NCI-H82 treated with DMSO at 0.1 percent for 48 hours (cell line): ENCODE data around the gene DLGAP3.

ENCODE experiments used
- DNase-seq: peaks from one replicate; lab custom pipeline; 2025; ENCODE audit not compliant: unreplicated experiment; lab: John Stamatoyannopoulos, UW

DLGAP3 gene

DNA sequence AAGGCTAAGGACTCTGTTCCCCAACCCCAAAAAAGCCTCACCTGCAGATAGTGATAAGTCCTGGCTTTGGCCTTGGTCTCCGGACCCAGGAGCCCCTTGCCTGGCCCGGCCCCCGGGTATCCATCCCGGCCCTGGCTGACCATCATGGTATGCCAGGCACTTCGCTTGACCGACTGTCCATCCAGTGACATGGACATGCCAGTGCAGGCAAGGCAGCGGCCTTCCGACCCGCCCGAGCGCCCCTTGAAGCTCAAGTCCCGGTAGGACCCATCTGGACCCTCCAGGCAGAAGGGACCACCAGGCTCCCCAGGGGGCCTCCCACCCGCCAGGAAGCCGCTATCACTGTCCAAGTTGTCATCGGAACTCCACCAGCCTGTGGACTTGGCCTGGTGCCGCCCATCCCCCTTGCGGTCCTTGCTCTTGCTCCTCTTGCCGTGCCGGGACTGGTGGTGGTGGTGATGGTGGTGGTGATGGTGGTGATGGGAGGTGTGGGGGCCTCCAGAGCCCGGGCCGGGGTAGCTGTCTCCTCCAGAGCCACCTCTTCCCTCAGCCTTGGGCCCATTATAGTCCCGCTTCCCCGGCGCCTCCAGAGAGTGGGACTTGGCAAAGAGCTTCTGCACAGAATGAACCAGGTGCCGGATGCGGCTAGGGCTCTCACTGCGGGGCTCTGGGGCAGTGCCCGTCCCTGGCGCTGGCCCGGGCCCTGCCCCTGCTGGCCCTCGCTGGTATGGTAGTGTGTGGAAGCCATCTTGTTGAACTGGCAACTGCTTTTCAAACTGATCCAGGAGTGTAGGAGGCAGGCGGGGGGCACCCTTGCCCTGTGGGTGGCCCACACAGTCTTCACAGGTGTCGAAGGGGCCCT, 25.0 kb downstream of the DLGAP3 start:
- DNase-seq, result no peak

DNA sequence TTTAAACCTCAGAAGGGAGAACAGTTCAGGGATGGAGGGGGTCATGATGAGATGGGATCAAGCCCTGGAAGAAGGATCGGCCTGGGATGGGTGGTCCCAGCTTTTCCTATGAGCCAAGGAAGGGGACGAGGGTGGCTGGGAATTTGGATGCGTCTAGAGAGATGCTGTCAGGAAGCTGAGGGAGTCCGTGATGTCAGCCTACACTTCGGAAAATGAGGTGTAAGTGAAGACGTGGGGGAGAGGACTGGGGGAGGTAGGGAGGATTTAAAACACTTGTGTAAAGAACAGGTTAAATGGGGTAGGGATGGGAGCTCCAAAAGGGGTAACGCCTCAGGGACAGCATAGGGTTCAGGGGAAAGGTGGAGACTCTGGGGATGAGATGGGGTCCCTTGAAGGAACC, 27.5 kb downstream of the DLGAP3 start:
- no peak for DNase-seq

DNA sequence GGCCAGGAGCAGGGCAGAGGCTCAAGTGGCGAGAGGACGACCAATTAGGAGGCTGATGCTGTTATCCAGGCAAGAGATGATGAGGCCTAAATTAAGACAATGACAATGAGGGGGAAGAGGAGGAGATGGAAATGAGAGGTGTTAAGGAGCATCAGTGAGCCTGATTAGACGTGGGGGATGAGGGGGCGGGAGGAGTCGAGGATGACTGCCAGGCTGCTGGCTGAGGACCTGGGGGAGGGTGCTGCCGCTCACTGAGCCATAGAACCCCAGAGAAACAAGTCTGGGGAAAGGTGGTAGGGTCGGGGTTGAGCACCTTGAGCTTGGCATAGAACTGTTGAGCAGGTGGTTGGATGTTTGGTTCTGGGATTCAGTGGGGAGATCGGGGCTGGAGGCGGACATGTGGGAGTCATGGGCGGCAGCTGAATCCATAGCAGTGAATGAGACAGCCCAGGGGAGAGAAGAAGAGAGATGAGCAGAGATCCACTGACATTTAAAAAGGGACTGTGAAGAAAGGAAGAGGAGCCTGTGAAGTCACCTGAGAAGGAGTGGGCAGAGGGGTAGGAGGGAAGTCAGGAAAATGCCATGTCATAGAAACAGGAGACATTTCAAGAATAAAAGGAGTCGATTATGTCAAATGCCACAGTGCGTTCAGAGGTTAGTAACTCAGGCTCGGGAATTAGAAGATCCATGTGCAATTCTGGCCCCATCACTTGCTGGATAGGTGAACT, 28.5 kb downstream of the DLGAP3 start:
- no peak for DNase-seq

DNA sequence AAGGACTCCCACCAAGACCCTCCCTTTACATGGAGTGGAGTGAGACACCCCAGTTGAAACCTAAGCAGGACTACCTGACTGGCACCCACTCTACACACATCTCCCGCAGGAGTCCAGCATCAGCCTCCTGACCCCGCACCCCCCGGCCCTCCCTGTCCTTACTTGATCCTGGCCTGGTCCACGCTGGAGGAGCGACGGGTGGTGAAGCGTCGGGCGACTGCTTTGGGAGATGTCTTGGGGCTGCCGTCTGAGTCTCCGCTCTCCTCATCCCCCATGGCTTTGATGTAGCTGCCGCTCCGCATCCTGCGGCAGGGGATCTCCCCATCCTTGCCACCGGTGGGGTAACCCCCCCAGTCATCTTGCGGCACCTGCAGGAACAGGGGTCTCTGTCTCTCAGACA, 29.5 kb downstream of the DLGAP3 start:
- DNase-seq, result no peak

DNA sequence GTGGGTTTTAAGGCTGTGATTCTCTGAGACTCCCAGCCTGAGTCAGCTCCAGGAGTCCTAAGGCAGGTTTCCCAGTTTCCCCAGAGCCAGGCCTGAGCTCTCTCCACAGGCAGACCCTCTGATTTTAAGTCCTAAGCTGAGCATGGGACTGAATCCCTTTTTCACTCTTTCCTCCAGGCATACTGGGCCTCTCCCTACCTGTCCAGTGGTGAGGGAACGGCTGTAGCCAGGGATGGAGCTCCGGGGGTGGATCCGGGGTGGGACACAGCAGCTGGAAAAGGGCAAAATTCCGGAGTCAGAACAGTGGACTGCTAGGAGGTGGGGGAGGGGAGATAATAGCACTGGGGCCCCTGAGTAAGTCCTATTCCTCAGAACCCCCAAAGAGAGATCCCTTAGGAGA, 30.0 kb downstream of the DLGAP3 start:
- DNase-seq, result no peak

DNA sequence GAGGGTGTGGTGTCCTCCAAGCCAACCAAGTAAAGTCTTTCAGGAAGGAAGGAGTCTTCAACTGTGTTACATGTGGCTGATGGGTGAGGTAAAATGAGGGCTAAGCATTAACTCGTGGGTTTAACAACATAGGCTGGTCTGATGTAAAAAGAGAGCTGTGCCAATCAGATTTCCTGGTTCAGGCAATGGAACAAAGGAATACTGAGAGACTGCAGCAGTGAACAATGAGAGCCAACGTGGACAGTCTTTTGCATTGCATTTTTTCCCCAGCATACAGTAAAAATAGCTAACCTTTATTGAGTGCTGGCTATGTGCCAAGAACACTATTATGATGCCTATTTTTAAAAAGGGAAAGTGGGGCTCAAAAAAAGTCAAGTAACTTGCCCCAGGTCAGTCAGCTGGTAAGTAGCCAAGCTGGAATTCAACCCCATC, 31.1 kb downstream of the DLGAP3 start:
- no peak for DNase-seq

DNA sequence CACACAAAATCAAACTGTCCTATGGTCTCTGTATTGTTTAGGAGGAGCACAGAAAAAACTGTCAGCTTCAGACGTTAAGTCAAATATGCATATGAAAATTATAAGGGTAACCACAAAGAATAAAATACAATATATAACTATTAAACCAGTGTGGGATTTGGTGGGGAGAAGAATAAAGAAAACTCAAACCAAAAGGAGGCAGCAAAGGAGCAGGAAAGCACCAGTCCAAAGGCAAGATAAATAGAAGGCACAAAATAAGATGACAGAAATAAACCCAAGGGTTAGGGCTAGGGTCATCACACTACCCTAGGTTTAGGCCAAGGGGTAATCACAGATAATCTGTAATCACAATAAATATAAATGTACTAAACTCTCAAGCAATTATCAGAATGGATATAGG, 32.8 kb downstream of the DLGAP3 start:
- no peak for DNase-seq

DNA sequence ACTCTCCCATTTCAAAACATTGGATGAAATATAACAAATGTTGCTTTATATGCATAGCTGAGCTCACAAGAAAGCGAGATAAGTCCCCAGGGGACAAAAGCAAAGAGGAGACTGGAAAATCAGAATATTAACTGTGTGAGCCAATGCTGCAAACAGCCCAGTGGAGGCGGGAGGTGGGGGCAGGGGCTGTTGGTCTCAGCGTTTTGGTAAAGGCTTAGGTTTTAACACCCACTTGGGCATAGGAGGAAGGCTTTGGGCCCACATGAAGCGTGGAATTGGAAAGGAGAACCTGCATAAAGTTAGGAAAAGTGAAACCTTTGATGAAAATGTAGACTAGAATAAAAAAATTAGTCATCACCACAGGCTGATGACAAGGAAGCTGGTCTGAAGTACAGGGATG, 39.7 kb downstream of the DLGAP3 start:
- no peak for DNase-seq

DNA sequence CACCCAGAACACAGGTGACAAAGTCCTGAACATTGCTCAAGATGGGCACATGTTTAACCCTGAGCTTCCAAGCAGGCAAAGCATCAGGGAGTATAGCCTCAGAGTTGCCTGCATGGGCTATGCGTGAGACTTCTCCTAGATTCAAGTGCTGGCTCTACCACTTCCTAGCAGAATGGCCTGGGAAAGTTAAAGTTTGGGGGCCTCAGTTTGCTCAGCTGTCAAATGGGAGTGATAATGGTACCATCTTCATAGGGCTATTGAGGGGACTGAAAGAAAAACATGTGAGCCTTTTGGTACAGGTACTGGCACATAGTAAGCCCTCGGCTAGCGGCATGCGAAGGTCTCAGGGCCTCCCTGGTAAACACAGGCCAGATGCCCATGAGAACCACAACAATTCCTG, 41.9 kb downstream of the DLGAP3 start:
- DNase-seq, result no peak

DNA sequence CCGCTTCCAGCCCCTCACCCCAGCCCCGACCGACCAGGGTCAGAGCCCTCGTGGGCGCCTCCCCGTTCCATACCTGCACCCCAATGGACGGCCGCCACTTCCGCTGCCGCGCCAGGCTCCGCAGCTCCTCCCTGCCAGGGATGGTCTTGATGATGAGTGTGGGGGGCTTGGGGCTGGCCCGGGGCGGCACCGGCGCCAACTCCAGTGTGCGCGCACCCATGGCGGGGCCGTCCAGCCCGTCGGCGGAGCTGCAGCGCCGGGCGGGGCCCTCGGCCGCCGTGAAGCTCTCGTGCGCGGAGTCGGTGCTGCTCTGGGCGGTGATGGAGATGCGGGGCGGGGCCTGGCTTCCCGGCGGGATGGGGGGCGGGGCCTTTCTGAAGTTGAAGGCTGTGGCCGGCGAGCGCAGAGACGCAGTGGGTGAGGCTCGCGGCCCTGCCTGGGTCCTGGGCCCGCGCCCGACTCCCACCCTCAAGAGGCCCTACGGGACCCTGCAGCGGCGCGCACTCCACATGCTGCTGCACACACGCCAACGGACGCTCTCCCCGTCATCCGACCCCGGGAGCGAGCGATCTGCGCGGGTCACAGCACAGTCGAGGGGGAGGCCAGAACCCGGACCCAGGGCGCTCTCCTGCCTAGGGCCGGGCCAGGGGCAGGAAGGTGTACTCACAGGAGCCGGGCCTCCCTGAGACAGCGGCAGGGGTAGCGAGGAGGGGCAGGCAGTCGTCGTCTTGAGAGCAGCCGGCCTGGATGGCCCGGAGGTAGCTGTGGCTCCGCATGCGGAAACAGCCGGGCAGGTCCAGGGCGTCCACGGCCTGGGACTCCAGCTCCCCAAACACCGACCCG, 43.8 kb downstream of the DLGAP3 start:
- DNase-seq, result no peak

DNA sequence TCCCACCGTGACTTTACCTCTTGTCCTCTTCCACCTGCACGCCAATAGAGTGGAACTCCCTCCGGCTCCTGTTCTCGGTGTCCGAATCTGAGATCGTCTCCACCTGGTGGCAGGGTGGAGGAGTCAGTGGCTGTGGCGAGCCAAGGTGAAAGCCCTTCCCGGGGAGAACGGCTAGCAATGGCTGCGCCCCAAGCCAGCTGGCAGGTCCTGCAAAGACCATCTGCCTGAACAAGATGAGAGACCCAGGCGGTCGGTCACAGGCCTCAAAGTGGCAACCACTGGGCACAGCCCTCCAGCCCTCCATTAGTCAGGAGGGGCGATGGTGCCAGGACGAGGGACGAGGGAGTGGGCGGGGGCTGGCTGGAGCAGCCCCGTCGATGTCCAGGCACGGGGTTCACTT, 44.5 kb downstream of the DLGAP3 start:
- no peak for DNase-seq

DNA sequence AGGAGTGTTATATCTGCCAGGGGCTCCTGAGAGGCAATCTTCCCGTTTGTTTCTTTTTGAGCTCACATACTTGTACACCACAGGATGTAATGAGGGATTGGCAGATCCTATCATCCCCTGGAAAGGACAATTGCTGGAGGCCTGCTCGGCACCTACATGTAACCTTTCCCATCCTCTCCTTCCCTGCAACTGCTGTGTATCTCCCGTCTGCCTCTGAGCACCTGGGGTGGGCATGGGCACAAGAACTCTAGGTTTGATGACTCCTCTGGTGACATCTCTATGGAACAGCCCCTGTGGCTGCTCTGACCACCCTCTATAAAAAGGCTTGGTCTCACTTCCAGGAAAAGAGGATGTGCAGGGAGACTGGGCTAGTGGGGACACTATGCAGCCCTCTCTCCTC, 44.9 kb downstream of the DLGAP3 start:
- DNase-seq, result no peak

DNA sequence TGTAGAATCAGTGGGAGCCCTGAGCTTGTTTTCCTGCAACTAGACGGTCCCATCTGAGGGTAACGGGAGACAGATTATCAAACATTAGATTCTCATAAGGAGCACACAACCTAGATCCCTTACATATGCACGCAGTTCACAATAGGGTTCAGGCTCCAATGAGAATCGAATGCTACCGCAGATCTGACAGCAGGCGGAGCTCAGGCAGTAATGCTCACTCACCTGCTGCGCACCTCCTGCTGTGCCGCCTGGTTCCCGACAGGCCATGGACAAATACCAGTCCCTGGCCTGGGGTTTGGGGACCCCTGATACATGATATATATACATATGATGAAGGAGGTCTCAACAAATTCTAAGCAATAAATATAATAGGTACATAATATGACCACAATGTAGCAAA, 50.2 kb downstream of the DLGAP3 start:
- no peak for DNase-seq

DNA sequence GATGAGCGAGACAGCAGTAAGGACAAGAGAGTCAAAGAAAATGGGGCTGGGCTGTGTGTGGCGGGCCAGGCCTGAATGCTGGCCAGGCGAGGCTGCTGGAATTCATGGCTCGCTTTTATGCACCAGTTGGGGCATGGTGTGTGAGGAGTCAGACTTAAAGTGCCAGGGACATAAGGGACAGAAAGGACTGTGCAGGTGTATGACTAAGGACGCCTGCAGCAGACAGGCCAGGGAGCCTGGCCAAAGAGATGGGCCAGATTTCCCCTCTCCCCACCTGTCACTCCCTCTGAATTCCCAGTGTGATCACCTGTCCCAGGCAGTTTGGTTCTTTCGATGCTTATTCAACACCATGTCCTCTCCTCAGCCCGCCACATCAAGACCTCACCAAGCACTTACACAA, 53.0 kb downstream of the DLGAP3 start:
- no peak for DNase-seq

DNA sequence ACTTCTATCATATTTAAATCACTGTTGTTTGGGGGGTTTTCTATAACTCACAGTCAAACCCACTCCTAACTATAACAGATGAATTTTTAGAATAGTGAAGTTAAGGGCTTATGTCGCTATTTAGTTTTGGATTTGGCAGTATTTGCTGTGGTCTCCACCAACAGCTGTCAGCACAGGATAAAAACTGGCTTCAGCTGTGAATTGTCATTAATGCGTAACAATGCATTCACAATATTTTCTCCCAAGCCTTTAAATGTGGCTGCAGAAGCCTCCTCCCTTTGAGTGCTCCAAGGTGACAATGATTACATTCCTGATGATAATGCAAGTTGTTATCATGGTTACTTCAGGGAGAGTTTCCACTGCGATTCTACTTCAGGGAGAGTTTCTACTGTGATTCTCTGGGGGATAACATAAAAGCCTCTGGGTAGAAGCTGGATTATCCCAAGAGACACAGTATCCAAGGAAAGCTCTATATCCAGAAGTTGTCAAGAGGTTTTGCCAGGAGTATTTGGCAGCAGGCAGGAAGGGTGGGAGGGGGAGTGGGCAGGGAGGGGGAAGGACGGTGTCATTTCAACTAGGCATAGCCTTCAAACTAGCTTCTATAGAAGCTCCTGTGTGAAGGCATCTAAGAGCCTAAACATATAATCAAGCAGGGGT, 55.0 kb downstream of the DLGAP3 start:
- peak; percentile 27 for DNase-seq

DNA sequence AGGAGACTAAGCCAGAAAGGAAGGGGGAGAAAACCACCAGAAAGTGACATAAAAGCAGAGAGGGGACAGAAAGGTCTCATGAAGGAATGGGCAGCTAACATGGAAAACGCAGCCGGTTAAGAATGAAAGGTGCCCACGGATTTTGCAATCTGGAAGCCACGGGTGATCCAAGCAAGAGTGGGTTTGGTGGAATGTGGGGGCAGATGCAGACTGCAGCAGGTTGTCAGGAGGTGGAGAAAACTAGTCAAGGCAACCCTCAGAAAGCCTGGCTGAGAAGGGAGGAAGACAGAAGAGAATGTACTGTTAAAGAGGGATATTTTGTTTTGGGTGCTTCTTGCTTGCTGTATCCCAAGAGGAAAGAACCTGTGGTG, 57.3 kb downstream of the DLGAP3 start:
- no peak for DNase-seq

DNA sequence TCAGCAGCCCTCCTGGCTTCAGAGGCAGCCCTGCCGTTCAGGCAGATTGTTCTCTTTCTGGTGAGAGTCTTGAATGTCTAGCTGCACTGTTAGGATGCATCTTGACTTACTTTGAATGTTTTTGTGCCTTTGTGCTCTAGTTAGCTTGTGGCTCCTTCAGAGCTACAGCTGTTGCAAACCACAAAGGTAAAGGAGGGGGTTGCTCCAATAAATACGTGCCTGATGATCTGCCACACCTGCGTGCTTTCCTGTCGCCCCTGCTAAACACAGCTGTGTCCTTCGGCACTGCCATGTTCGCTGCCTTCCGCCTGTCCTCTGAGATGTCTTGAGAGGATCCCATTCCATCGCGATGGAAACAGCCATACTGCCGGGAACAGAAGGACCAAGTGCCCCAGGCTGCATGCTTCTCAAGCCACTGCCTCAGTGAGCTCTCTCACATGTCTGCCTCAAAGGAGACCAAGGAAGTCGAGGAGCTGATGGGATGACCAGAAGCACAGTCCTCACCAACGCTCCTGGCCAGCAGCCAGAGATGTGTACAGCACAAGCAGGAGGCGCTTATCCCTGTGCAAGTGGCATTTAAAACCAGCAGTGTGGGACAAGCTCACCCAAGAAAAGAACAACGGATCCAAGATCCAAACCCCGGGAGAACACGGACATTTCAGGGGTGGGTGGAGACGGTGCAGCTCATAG, 57.9 kb downstream of the DLGAP3 start:
- DNase-seq, result no peak

DNA sequence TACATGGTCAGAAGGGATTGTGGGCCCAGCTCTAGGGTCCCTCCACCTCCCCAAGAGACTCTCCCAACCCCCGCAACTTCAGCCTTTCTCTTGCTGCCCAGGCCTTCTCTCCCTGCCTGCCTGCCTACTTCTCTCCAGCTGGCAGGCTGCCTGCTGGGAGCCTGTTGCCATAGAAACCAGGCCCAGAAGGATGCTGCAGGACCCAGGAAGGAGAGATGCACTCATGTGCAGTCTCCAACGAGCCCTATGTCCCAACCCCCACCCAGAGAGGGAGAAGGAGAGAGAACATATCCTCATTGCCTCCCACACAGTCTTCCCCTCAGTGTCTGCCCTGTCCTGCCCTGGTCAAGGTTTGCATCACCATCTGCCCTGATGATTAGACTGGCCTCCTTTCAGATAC, 59.1 kb downstream of the DLGAP3 start:
- no peak for DNase-seq

DNA sequence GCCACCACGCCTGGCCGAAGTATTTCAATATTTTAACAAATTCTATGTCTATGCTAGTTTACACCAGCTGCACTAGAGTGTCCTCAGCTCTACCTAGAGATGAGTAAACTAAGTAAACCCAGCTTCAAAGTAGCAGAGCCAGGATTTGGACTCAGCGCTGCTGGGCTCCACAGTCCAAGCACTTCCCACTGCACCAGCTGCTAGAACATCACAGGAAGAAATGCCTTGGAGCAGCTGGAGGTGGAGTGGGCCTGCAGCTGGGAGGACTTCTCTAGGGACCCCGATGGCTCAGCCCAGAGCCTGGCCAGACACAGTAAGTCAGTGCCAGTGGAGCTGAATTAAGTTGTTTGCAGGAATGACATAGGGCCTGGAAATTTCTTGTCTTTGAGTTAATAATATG, 59.7 kb downstream of the DLGAP3 start:
- DNase-seq, result no peak

DNA sequence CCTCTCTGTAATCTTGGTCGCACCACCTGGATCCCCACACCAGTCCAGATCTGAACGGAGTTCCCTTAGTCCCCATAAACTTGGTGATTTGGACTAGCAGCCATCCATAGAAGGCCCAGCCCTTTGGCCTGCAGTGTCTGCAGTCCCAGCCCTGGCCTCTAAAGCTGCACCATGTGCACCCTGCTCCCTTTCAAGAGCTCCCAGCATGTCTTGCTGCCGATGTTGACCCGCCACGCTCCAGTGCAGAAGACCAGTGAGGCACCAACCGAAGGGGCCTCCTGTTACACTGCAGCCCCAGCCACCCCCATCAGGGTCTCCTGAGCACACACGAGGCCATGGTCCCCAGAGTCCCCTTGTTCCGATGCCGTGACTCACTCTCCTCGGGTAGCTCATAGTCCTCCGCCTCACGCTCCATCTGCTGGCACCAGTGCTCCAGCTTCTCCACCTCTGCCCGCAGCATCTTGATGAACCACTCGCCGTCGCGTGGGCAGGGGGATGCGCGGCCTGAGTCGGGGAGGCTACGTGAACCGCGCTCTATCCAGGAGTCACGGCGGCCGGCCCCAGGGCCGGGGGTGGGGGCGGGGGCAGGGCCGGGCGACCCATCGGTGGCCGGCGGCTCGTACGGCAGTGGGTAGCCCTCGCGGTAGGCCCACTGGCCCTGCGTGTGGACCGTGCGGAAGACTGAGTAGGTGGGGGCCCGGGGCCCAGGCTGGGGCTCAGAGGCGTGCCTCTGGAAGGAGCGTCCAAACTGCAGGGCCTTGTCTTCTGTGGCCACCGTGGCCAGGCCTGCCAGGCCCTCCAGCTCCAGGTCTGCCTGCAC, 61.0 kb downstream of the DLGAP3 start:
- no peak for DNase-seq
